Prostate gland (tissue), 2 donors: ENCODE results near the gene PSMD5. TPM values are rescaled to one million over a fixed set of nuclear protein-coding genes. Genes with fewer than 3 reads are reported as not detected.

Experiments
- DNase-seq: peaks from one replicate; pipeline ENCODE4 v3.0.0-alpha.2; 2019; ENCODE audit warnings: low spot score
- H3K27ac ChIP-seq, 2 donors: fragments of 200-600 bp; sonication (generic); 2 replicates each; pipeline ENCODE4 v1.5.1; 2017 to 2019
- H3K27me3 ChIP-seq: fragments of 200-600 bp; sonication (generic); replicated peaks from 2 replicates; pipeline ENCODE4 v1.5.1; 2019; ENCODE audit not compliant: insufficient read depth
- H3K36me3 ChIP-seq, 2 donors: fragments of 200-600 bp; sonication (generic); 1 replicate in 1 of 2; 2 replicates in 1 of 2; pipeline versions ENCODE4 v1.5.1 to v1.8.1; 2017 to 2019
- H3K4me1 ChIP-seq: fragments of 200-600 bp; sonication (generic); replicated peaks from 2 replicates; pipeline ENCODE4 v1.5.1; 2019
- H3K4me3 ChIP-seq, 2 donors: fragments of 200-600 bp; sonication (generic); 2 replicates each; pipeline ENCODE4 v1.5.1; 2017 to 2019
- H3K9me3 ChIP-seq: fragments of 200-600 bp; sonication (generic); 2 replicates; pipeline ENCODE4 v1.5.1; 2017
- CTCF ChIP-seq, 4 experiments: fragments of 200-600 bp in 2 of 4; fragments of 450-650 bp in 2 of 4; sonication (generic) in 2 of 4; IDR thresholded peaks; 1 replicate in 3 of 4; 2 replicates in 1 of 4; pipeline ENCODE4 v1.5.1; 2016 to 2019; ENCODE audit warnings: antibody characterized with exemption in 4 of 4, mild to moderate bottlenecking in 2 of 4, moderate library complexity in 2 of 4
- POLR2A ChIP-seq: fragments of 450-650 bp; IDR thresholded peaks from one replicate; pipeline ENCODE4 v1.6.1; 2016; ENCODE audit warnings: antibody characterized with exemption, mild to moderate bottlenecking
- POLR2AphosphoS5 ChIP-seq: sonication (generic); formaldehyde crosslinking; IDR thresholded peaks from one replicate; pipeline ENCODE4 v1.6.1; 2017; ENCODE audit warnings: antibody characterized with exemption
- WGBS: methylation state at CpG from one replicate; pipeline ENCODE4 v1.1.5; 2018; 5-methylcytosine and 5-hydroxymethylcytosine counted together
- intact Hi-C: fragments of 100-400 bp; cut with DNase I; formaldehyde crosslinking; loops from one replicate; pipeline ENCODE4 v1.14.2; 2022
- total RNA-seq, 2 donors: library from RNA; depleted of rRNA; stranded (reverse); fragments of >200 nt; gene quantifications; one replicate each; pipeline ENCODE4 v1.1.0, GENCODE V29; 2016

The PSMD5 gene
- total RNA-seq, 2 donors from 2014 or later = 30.0 to 36.3 TPM

- Histone ChIP-seq H3K27me3 (no peaks in the 10 kb centered on the region), H3K27ac (peak overlapping the region in 1 of 2 donors; percentile 38), H3K9me3 (no peaks in the 10 kb centered on the region), H3K4me3 (no peak overlapping the region), H3K36me3 (peaks cover 0 to 4% of the 10 kb centered on the region in 2 donors), H3K4me1 (peaks cover 5% of the 10 kb centered on the region)
- intact Hi-C loops = no loop called here
- WGBS = 92% methylated on average over 11 of the region's 11 CpGs
- TF ChIP-seq POLR2A = no peak
- no peak for TF ChIP-seq CTCF (IDR thresholded peaks at IDR 0.05)
- no peak for TF ChIP-seq POLR2AphosphoS5
- DNase-seq = no peak
Measured at GRCh38 chr9:120857902-120858301, 15.2 kb upstream of the PSMD5 start.

GRCh38 chr9:120857481-120857880 lies 14.8 kb upstream of the PSMD5 start:
- peak overlapping the region; percentile 37 to 38 for H3K27ac ChIP-seq
- no peaks in the 10 kb centered on the region for H3K9me3 ChIP-seq
- 51% methylated on average over 7 of the region's 7 CpGs for WGBS
- no peaks in the 10 kb centered on the region for H3K27me3 ChIP-seq
- DNase-seq = no peak
- no peak overlapping the region for H3K4me3 ChIP-seq
- no peak for TF ChIP-seq POLR2AphosphoS5
- TF ChIP-seq POLR2A = no peak
- TF ChIP-seq CTCF (IDR thresholded peaks at IDR 0.05) = no peak
- peaks cover 0 to under 1% of the 10 kb centered on the region in 2 donors for H3K36me3 ChIP-seq
- H3K4me1 ChIP-seq = peaks cover 5% of the 10 kb centered on the region
- intact Hi-C loops = no loop called here

- Histone ChIP-seq H3K27ac (peak overlapping the region in 1 of 2 donors; percentile 37), H3K27me3 (no peaks in the 10 kb centered on the region), H3K4me1 (peaks cover 5% of the 10 kb centered on the region), H3K36me3 (no peaks in the 10 kb centered on the region), H3K9me3 (no peaks in the 10 kb centered on the region), H3K4me3 (no peak overlapping the region)
- intact Hi-C loops = no loop called here
- 54% methylated on average over 2 of the region's 4 CpGs for WGBS
- peak; percentile 63 for DNase-seq
- peak; percentile 58 for TF ChIP-seq POLR2AphosphoS5
- TF ChIP-seq POLR2A = no peak
- no peak for TF ChIP-seq CTCF (IDR thresholded peaks at IDR 0.05)
Measured at GRCh38 chr9:120856700-120857099, 14.0 kb upstream of the PSMD5 start.

- intact Hi-C loops = no loop called here
- 86% methylated on average over 7 of the region's 7 CpGs for WGBS
Measured at GRCh38 chr9:120855827-120856670, 13.3 kb upstream of the PSMD5 start.

More at GRCh38 chr9:120855827-120856670, 13.3 kb upstream of the PSMD5 start:
- H3K27ac ChIP-seq = no peak overlapping the region
- H3K27me3 ChIP-seq = no peaks in the 10 kb centered on the region
- TF ChIP-seq CTCF (IDR thresholded peaks at IDR 0.05) (no peak), POLR2AphosphoS5 (no peak), POLR2A (no peak)
- H3K36me3 ChIP-seq = no peaks in the 10 kb centered on the region
- H3K4me3 ChIP-seq = no peak overlapping the region
- no peak for DNase-seq
- no peaks in the 10 kb centered on the region for H3K9me3 ChIP-seq
- H3K4me1 ChIP-seq = peaks cover 5% of the 10 kb centered on the region
